SW 1271 (cell line): ENCODE results near the gene PIGK.
A peak's percentile ranks its signal among the peaks of the same experiment; 100 is the strongest.
"Not testable (repeated sequence)": the region's sequence is repeated elsewhere in the genome, so short reads cannot be mapped to it uniquely, and the experiment has no call there.

Experiments used
- DNase-seq, 2 experiments: peaks; one replicate each; lab custom pipeline; 2025; lab: John Stamatoyannopoulos, UW

The PIGK gene

GRCh38 chr1:77193951-77194350, 25.3 kb downstream of the PIGK start:
- DNase-seq: no peak

DNA sequence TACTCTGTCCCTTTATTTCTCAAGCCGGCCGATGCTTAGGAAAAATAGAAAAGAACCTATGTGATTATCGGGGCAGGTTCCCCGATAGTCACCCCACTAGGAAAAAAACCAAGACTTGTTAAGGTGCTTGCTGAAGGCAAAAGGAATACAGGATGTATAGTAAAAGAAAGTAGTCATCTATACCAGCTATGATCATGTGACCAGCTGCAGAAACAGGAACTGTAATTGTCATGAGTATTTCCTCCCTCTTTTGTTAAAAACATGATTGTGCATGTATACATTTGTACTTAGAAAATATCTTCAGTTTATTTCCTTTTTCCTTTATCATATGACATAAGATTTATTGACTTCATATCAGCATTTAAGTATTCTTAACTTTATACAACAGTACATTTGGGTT, 30.5 kb downstream of the PIGK start:
- no peak for DNase-seq

DNA sequence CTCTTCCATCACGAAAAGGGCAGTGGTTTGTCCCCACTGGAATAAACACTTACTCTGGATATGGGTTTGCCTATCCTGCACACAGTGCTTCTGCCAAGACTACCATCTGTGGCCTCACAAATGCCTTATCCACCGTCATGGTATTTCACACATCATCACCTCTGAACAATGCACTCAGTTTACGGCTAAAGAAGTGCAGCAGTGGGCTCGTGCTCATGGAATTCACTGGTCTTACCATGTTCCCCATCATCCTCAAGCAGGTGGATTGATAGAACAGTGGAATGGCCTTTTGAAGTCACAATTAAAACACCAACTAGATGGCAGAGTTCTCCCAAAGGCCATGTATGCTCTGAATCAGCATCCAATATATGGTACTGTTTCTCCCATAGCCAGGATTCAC, 32.3 kb downstream of the PIGK start:
- not testable (repeated sequence) for DNase-seq

- DNase-seq: no peak
Measured at GRCh38 chr1:77182083-77182482, 37.1 kb downstream of the PIGK start.

DNA sequence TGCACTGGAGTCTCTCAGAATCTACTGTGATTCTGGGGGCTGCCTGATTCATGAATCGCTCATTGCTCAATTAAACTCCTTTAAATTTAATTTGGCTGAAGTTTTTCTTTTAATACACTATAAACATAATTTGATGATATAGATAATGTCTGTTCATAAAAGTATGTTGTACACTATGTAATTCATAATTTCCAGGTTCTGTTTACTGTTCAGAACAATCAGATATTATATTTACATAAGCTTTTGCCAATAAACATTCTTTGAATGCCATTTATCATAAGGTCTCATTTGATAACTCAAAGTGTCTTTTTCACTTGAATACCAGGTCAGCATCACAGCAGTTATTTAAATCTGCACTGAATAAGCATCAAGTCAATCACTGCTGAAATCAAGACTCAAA, 39.6 kb downstream of the PIGK start:
- no peak for DNase-seq

GRCh38 chr1:77175230-77175844, 43.9 kb downstream of the PIGK start:
- DNase-seq: no peak

GRCh38 chr1:77170687-77171086, 48.5 kb downstream of the PIGK start:
- no peak for DNase-seq

- no peak for DNase-seq
Measured at GRCh38 chr1:77168358-77168757, 50.9 kb downstream of the PIGK start.

DNA sequence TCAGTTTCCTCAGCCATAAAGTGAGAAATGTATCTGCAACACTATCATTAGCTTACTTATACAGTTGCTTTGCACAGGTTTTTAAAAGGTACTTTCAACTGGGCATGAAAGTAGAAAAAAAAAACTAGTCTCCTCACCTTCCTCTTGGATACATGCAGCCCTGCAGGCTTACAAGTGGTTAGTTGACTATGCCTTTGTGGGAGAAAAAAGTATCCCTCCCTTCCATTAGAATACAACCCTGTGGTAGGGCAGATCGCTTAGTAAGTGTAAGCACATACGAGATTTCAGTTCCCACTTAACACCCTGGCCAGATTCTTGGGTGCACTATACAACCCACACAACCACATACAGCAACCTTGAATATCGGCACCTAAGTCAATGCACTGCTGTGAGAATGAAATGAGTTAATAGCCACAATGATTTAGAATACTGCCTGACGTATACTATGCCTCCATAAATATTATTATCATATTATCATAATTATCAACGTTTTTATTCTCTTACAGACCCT, 54.7 kb downstream of the PIGK start:
- DNase-seq: no peak

DNA sequence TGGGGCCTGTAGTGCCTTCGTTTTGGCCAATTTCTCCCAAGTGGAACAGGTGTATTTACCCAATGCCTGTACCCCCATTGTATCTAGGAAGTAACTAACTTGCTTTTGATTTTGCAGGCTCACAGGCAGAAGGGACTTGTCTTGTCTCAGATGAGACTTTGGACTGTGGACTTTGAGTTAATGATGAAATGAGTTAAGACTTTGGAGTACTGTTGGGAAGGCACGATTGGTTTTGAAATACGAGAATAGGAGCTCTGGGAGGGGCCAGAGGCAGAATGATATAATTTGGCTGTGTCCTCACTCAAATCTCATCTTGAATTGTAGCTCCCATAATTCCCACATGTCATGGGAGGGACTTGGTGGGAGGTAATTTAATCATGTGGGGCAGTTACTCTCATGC, 59.5 kb downstream of the PIGK start:
- not testable (repeated sequence) for DNase-seq

GRCh38 chr1:77156214-77156613, 63.0 kb downstream of the PIGK start:
- no peak for DNase-seq

DNA sequence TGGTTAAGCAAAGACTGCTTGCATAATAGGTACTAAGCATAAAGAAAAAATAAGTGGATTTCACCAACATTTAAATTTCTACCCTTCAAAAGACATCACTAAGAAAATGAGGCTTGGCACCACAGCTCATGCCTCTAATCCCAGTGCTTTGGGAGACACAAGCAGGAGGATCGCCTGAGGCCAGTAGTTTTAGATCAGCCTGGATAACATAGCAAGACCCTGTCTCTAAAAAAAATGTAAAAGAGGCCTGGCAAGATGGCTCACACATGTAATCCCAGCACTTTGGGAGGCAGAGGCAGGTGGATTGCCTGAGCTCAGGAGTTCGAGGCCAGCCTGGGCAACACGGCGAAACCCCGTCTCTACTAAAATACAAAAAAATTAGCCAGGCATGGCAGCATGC, 73.0 kb downstream of the PIGK start:
- no peak for DNase-seq

DNA sequence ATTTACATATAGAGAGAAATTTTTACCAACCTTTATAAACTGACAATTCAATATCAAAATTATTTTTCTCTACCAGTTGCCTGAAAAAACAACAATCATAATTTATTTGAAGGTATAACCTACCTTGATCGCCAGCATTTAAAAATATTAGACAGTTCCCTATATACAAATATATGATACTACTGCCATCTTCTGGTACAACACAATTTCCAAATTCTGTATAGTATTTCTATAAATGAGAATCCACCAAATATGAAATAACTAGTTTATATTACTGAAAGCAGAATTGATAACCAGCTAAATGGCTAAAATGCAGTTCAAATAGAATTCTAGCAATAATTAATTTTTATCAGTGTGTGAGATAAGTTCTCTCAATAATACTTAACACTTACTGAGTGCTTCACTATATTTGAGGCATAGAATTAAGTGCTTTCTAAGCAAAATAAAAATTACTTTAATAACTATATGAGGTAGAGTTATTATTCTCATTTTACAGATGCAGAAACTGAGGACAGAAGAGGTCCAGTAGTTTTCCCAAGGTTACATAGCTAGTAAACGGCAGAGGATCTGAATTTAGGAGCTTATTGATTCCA, 75.6 kb downstream of the PIGK start:
- peak in 1 of 2 experiments; percentile 23 for DNase-seq

GRCh38 chr1:77139389-77139788, 79.8 kb downstream of the PIGK start:
- no peak for DNase-seq

GRCh38 chr1:77134359-77134758, 84.9 kb downstream of the PIGK start:
- no peak for DNase-seq

- no peak for DNase-seq
Measured at GRCh38 chr1:77133731-77134358, 85.4 kb downstream of the PIGK start.

GRCh38 chr1:77126307-77126706, 92.9 kb downstream of the PIGK start:
- peak in 1 of 2 experiments; percentile 64 for DNase-seq

- no peak for DNase-seq
Measured at GRCh38 chr1:77121503-77121902, 97.7 kb downstream of the PIGK start.

DNA sequence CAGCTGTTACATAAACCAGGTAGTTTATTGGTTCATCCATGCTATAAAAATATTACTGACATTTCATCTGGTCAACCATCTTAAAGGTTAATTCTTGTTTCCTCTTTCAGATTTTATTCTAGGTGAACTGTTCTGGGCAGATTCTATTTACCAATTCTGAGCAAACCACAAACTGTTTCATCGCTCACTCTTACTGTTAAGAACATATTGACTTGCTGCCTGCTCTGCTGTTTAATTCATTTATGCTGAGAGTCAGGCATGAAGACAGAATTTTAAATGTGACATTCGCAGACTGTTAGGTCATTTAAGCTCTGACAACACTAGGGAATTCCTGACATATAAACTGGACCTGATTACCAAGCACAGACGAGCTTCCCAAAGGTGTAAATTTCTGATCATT, 98.3 kb downstream of the PIGK start:
- no peak for DNase-seq

GRCh38 chr1:77118712-77119111, 100.5 kb downstream of the PIGK start:
- no peak for DNase-seq

DNA sequence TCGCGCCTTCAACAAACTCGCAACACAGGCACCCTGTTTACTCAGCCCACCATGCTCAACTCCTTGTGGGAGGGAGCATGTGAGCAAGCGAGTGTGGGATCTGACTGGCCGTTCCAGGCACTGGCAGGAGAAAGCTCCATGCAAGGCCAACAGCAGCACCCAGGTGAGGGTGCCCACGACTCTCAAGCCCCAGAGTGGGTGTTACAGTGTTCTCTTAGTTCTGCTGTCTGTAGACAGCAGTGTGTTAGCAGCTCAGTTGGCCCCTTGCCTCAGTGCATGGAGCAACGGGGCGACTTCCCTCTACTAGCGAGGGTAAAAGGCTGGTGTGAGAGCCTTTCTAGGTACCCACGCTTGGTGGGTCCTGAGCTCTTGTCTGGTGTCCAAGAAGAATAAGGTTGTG, 114.6 kb downstream of the PIGK start:
- no peak for DNase-seq

- no peak for DNase-seq
Measured at GRCh38 chr1:77103486-77103885, 115.7 kb downstream of the PIGK start.

DNA sequence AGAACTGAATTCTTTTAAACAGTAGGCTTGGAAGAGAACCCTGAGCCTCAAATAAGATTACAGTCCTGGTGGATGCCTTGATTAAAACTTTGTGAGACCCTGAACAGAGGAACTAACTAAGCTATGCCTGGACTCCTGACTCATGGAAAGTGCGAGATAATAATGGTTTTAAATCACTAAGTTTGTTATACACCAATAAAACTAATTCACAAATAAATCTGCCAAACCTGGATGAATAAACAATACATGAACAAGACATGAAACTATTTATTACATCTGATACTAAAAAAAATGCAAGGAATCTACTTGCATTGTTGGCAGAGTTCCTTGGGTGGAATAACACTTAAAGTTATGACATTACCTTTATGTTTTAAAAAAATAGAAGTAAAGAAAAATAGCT, 118.4 kb downstream of the PIGK start:
- no peak for DNase-seq
